Kidney (tissue), 14 donors: Measurements from ENCODE around the gene SLC9A2. TPM values are rescaled to one million over a fixed set of nuclear protein-coding genes. Genes with fewer than 3 reads are reported as not detected.

ENCODE experiments used
- DNase-seq, 5 donors: peaks; one replicate each; pipeline ENCODE4 v3.0.0-alpha.2; 2013 to 2020
- FAIRE-seq: peaks from 2 replicates; lab custom pipeline; 2012; peaks lifted over from hg19 to GRCh38; lab: Jason Lieb, UNC
- H3K27ac ChIP-seq, 2 donors: one replicate each; pipeline ENCODE4 v1.7.0; 2013; ENCODE audit warnings: low read depth in 2 of 2, low read length in 2 of 2, inconsistent platforms in 1 of 2
- H3K27me3 ChIP-seq: one replicate; pipeline ENCODE4 v1.7.1; 2013; ENCODE audit warnings: low read length, inconsistent platforms; ENCODE audit not compliant: control insufficient read depth, insufficient read depth
- H3K36me3 ChIP-seq, 3 donors: one replicate each; pipeline versions ENCODE4 v1.7.0 to v1.7.1; 2013; ENCODE audit warnings: low read length in 3 of 3, control low read depth in 1 of 3, inconsistent platforms in 1 of 3; ENCODE audit not compliant: insufficient read depth in 3 of 3, control insufficient read depth in 2 of 3
- H3K4me1 ChIP-seq, 3 donors: one replicate each; pipeline versions ENCODE4 v1.7.0 to v1.7.1; 2013; ENCODE audit warnings: low read length in 3 of 3, inconsistent platforms in 1 of 3, low read depth in 1 of 3; ENCODE audit not compliant: control insufficient read depth in 2 of 3, insufficient read depth in 2 of 3
- H3K4me3 ChIP-seq, 3 donors: one replicate each; pipeline versions ENCODE4 v1.7.0 to v1.8.1; 2013; ENCODE audit warnings: low read length in 3 of 3, control low read depth in 1 of 3, inconsistent platforms in 1 of 3
- H3K9ac ChIP-seq, 3 donors: one replicate each; pipeline versions ENCODE4 v1.7.0 to v1.7.1; 2013; ENCODE audit warnings: low read length in 3 of 3, control low read depth in 1 of 3, inconsistent platforms in 1 of 3
- H3K9me3 ChIP-seq, 3 donors: one replicate each; pipeline versions ENCODE4 v1.7.0 to v1.7.1; 2013; ENCODE audit warnings: low read length in 3 of 3, control low read depth in 1 of 3, inconsistent platforms in 1 of 3; ENCODE audit not compliant: control insufficient read depth in 2 of 3, insufficient read depth in 1 of 3
- intact Hi-C: fragments of 100-400 bp; cut with DNase I; formaldehyde crosslinking; loops from one replicate; pipeline ENCODE4 v1.11.1; 2022
- polyA plus RNA-seq: library from polyadenylated mRNA; stranded (reverse); fragments of 350-450 nt; fragmentation: Illumina TruSeq; extraction: RNeasy Lipid Tissue Mini Kit (QIAGEN cat#74804); gene quantifications from one replicate; pipeline ENCODE4 v1.2.3, GENCODE V29; 2014; ENCODE audit warnings: low read depth, low replicate concordance; ENCODE audit not compliant: insufficient read depth
- total RNA-seq: library from RNA; stranded (reverse); fragmentation: NEBNext Ultra II Directional; extraction: Animal tissue kit (Norgen Biotek cat#: 25700); gene quantifications from one replicate; pipeline ENCODE4 v1.2.1, GENCODE V29; 2021
- TF ChIP-seq, protein P1 (sequence below): IDR thresholded peaks from 3 replicates; pipeline ENCODE4 v1.5.1; 2012; ENCODE audit warnings: mild to moderate bottlenecking, moderate library complexity, borderline replicate concordance; ENCODE audit not compliant: insufficient read depth; ENCODE audit errors: extremely low read depth
- donor health status: control.
- donor health status: control.
- donor health status: control.
- donor health status: control.
- donor health status: control.
- donor health status: DM: yes; HTN: yes; CAD: no.
- donor health status: Normal renal cell carcinoma (clear cell type).

Gene SLC9A2
- total and polyA plus RNA-seq, 2 donors from 2014 or later: 5.6 to 5.9 TPM

DNA sequence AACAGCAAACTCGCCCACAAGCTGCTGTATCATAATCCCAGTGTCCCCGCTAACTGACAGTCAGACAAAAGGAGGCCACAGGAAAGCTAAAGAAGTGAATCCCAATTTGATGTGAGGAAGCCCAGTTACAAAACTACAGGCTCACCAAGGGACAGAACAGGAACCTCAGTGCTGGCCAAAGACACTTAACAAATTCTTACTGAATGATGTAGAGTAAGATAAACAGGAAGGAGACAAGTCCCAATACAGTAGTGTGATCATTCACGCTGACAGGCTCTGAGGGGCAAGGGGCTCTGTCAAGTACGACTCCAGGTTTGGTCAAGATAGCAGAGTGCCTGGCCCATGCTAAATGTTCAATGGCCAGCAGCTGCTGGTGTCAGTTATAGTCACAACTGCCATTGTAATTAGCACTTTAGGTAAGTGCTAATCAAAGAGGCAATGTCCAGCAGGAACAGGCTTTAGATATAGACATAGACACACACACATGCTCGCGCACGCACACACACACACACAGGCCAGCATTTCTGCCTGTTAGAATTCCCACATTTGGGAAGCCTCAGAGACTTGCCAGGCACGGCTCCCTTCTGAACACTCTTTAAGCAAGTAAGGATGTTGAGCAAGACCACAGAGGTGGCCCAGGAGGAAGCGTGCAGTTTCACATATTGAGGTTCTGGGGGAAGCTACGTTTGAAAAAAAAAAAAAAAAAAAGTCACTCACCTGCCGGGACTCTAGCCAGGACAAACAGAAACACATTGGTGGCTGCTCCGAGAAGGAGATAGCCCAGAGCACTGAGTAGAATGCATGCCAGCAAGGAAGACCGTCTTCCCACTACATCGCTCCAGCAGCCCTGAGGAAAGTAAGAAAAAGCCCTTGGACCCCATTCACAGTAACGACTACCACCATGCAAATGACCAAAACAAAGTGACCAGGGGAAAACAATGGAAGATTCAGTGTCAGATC lies 107.1 kb downstream of the SLC9A2 start:
- Histone ChIP-seq H3K4me3 (no peak overlapping the region), H3K4me1 (no peaks in the 10 kb centered on the region), H3K36me3 (peaks cover 2 to 8% (median 2%) of the 10 kb centered on the region in 3 donors), H3K9ac (no peak overlapping the region), H3K27me3 (no peaks in the 10 kb centered on the region), H3K27ac (no peak overlapping the region), H3K9me3 (no peaks in the 10 kb centered on the region)
- intact Hi-C loops: no loop called here
- DNase-seq: no peak
- TF ChIP-seq, protein P1, sequence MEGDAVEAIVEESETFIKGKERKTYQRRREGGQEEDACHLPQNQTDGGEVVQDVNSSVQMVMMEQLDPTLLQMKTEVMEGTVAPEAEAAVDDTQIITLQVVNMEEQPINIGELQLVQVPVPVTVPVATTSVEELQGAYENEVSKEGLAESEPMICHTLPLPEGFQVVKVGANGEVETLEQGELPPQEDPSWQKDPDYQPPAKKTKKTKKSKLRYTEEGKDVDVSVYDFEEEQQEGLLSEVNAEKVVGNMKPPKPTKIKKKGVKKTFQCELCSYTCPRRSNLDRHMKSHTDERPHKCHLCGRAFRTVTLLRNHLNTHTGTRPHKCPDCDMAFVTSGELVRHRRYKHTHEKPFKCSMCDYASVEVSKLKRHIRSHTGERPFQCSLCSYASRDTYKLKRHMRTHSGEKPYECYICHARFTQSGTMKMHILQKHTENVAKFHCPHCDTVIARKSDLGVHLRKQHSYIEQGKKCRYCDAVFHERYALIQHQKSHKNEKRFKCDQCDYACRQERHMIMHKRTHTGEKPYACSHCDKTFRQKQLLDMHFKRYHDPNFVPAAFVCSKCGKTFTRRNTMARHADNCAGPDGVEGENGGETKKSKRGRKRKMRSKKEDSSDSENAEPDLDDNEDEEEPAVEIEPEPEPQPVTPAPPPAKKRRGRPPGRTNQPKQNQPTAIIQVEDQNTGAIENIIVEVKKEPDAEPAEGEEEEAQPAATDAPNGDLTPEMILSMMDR: no peak
- no peak for FAIRE-seq

DNA sequence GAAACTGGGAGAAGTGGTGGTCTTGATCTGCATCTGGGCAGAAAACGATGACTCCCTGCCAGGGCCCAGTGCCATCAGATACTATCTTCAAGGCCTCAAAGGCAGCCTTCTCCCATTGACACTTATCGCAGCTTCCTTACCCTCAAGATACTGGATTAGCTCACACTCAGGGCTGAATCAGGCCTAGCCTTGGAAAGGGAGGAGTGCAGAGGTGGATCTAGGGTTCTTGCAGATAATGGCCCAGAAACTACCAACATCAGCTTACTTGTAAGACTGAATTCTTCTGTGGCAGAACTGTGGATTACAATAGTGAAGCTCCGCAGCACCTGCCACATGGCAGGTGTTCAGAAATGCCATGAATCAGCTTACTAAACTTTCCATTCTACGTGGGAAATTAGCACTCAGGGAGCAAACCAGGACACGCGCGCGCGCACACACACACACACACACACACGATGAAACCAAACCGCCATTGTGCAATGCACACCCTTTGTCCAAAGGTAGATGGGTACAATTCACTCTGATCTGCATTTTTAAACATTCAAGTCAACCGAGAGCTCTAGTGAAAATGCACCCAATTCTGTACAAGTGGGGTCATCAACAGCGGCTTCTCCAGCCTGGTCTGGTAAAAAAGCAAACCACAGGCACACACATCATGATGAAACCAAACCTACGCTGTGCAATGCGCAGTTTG lies 116.2 kb downstream of the SLC9A2 start:
- Histone ChIP-seq H3K27ac (peak overlapping the region in 1 of 2 donors; percentile 75), H3K9ac (peak overlapping the region in 2 of 3 donors; percentile 77 to 99)
- FAIRE-seq: no peak

DNA sequence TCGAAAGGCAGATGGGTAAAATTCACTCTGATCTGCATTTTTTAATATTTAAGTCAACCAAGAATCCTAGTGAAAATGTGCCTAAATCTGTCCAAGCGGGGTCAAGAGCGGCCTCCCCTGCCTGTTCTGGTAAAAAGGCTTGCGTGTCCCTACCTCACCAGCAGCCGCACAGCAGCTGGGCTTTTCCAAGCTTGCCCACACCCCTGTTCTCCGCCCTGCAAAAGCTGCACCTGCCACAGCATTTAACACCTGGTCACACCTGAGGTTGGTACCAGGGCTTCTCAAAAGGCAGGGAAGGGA lies 116.7 kb downstream of the SLC9A2 start:
- TF ChIP-seq, protein P1: no peak
- intact Hi-C loops: no loop called here
- Histone ChIP-seq H3K4me3 (peak overlapping the region; percentile 92 to 100 (median 93)), H3K9ac (peak overlapping the region; percentile 76 to 99 (median 77)), H3K27me3 (no peaks in the 10 kb centered on the region), H3K9me3 (no peaks in the 10 kb centered on the region), H3K4me1 (peaks cover 0 to 7% (median 6%) of the 10 kb centered on the region in 3 donors), H3K36me3 (peaks cover 0 to 5% (median 5%) of the 10 kb centered on the region in 3 donors), H3K27ac (peak overlapping the region; percentile 75 to 82)
- DNase-seq (peak in 1 of 5 donors; percentile 69), FAIRE-seq (no peak)

More for the DNA sequence above, 116.2 kb downstream of the SLC9A2 start:
- Histone ChIP-seq H3K9me3 (no peaks in the 10 kb centered on the region), H3K4me1 (peaks cover 0 to 7% (median 6%) of the 10 kb centered on the region in 3 donors), H3K36me3 (peaks cover 0 to 5% (median 5%) of the 10 kb centered on the region in 3 donors), H3K4me3 (peak overlapping the region; percentile 92 to 100 (median 93)), H3K27me3 (no peaks in the 10 kb centered on the region)
- TF ChIP-seq, protein P1: no peak
- intact Hi-C loops: no loop called here
- DNase-seq: peak in 4 of 5 donors; percentile 41 to 54 (median 50)
